DOHH2 (cell line): ENCODE results near the gene NRAP.

Source experiments
- CTCF ChIP-seq: fragments of 200-600 bp; sonication (generic); IDR thresholded peaks from one replicate; pipeline ENCODE4 v1.5.1; 2014; ENCODE audit warnings: antibody characterized with exemption, mild to moderate bottlenecking, low read depth, low read length; ENCODE audit not compliant: poor library complexity, severe bottlenecking
- EZH2phosphoT487 ChIP-seq: fragments of 200-600 bp; sonication (generic); IDR thresholded peaks from 2 replicates; pipeline ENCODE4 v1.6.1; 2017; ENCODE audit warnings: borderline replicate concordance, mild to moderate bottlenecking, antibody characterized with exemption, low read length, moderate library complexity, mixed read lengths

DNA sequence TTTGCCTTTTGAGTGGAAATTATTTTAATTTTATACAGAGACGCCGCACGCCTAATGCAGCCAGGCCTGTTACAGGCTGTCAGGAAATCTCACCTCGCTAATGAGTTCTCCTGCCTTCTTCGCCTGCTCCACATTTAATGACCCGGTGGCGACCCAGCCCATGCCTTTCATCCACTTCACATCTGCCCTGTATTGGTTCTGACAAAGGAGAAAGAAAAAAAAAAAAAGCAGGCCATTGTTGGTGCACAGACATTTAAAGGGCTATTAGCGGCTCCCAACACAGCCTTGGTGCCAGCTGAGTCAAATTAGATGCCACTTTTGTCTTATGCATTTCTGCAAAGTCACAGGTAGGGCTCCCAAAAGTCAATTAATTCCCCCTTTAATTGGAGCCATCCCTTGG is 43.3 kb downstream of the NRAP start:
- TF ChIP-seq CTCF (no peak), EZH2phosphoT487 (no peak)
